HG02981 (cell line): ENCODE measurements around the gene CNNM2.
"Not testable (repeated sequence)": the region's sequence is repeated elsewhere in the genome, so short reads cannot be mapped to it uniquely, and the experiment has no call there.

ENCODE experiments used
- ATAC-seq: cut with Tn5 transposase; IDR thresholded peaks from one replicate; pipeline ENCODE4 v1.9.1; 2021; ENCODE audit warnings: mild to moderate bottlenecking, moderate library complexity; ENCODE audit not compliant: unreplicated experiment

CNNM2 gene

GRCh38 chr10:103130910-103131309 lies 212.8 kb downstream of the CNNM2 start:
- ATAC-seq: no peak

- ATAC-seq: not testable (repeated sequence)
These were observed 217.1 kb downstream of the CNNM2 start for GRCh38 chr10:103135168-103135567.

GRCh38 chr10:103139803-103140202 lies 221.7 kb downstream of the CNNM2 start:
- no peak for ATAC-seq
